Measurements from ENCODE around the gene RGN.

DNA sequence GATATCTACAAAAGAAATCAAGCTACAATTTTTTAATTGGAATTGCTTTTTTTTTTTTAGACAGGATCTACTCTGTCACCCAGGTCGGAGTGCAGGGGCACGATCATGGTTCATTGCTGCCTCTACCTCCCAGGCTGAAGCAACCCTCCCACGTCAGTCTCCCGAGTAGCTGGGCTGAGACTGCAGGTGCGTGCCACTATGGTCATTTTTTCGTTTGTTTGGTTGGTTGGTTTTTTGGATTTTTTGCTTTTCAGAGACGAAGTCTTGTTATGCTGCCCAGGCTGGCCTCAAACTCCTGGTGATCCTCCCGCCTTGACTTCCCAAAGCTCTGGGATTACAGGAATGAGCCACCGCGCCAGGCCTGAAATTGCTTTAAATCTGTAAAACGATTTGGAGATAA is 15.6 kb downstream of the RGN start:
- TF ChIP-seq, protein P1, sequence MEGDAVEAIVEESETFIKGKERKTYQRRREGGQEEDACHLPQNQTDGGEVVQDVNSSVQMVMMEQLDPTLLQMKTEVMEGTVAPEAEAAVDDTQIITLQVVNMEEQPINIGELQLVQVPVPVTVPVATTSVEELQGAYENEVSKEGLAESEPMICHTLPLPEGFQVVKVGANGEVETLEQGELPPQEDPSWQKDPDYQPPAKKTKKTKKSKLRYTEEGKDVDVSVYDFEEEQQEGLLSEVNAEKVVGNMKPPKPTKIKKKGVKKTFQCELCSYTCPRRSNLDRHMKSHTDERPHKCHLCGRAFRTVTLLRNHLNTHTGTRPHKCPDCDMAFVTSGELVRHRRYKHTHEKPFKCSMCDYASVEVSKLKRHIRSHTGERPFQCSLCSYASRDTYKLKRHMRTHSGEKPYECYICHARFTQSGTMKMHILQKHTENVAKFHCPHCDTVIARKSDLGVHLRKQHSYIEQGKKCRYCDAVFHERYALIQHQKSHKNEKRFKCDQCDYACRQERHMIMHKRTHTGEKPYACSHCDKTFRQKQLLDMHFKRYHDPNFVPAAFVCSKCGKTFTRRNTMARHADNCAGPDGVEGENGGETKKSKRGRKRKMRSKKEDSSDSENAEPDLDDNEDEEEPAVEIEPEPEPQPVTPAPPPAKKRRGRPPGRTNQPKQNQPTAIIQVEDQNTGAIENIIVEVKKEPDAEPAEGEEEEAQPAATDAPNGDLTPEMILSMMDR (conservative IDR thresholded peaks at IDR 0.05; ENCODE audit: low read depth, low read length): no peak
- TF ChIP-seq EZH2phosphoT487 (IDR thresholded peaks at IDR 0.05; ENCODE audit: borderline replicate concordance, low read length): no peak

Data from PC-3 (cell line).